HepG2 (cell line): ENCODE results near the gene USP32. TPM values are rescaled to one million over a fixed set of nuclear protein-coding genes. Genes with fewer than 3 reads are reported as not detected.

Experiments
- ATAC-seq: fragments of 200-7000 bp; cut with Tn5 transposase; 3 replicates; pipeline ENCODE4 v1.9.1; 2020; ENCODE audit warnings: mild to moderate bottlenecking, moderate library complexity
- BruUV-seq: library from RNA; stranded (reverse); fragments of 400-500 nt; replicated peaks from 2 replicates; lab custom pipeline; 2021; lab: Mats Ljungman, UMichigan
- CTCF ChIA-PET: fragments of 300-600 bp; formaldehyde crosslinking; extraction: SDS; loops from one replicate; lab custom pipeline; 2021; ENCODE audit warnings: low total read pairs, inconsistent platforms, low intra/inter-chr PET ratio; lab: Yijun Ruan, JAX
- POLR2A ChIA-PET: fragments of 350-600 bp; sonication (Branson Sonifier 250); formaldehyde crosslinking; loops from one replicate; lab custom pipeline; 2020; ENCODE audit warnings: antibody characterized with exemption, inconsistent platforms; lab: Yijun Ruan, JAX
- DNase-seq: peaks from one replicate; pipeline ENCODE4 v3.0.0-alpha.2; 2015; ENCODE audit warnings: low spot score
- FAIRE-seq: peaks from 3 replicates; lab custom pipeline; 2011; peaks lifted over from hg19 to GRCh38; lab: Jason Lieb, UNC
- H2AFZ ChIP-seq: one replicate; pipeline ENCODE4 v1.6.1; 2011; ENCODE audit warnings: low read length, inconsistent platforms
- H3K27ac ChIP-seq: fragments of 300-600 bp; 3 replicates; pipeline ENCODE4 v1.8.0; 2011; ENCODE audit warnings: mixed run types, mild to moderate bottlenecking, mixed read lengths, low read length, inconsistent platforms; ENCODE audit not compliant: insufficient read depth; ENCODE audit errors: extremely low read length
- H3K27me3 ChIP-seq, 2 experiments: fragments of 200-600 bp in 1 of 2; 2 replicates in 1 of 2; 3 replicates in 1 of 2; pipeline versions ENCODE4 v1.6.0 to v1.8.0; 2011; ENCODE audit warnings: low read length in 2 of 2, mild to moderate bottlenecking in 2 of 2, moderate library complexity in 2 of 2, inconsistent platforms in 1 of 2; ENCODE audit not compliant: insufficient read depth in 2 of 2, control insufficient read depth in 1 of 2
- H3K36me3 ChIP-seq, 2 experiments: fragments of 200-600 bp in 1 of 2; replicated peaks in 1 of 2; 2 replicates in 1 of 2; 3 replicates in 1 of 2; pipeline versions ENCODE4 v1.5.1 to v1.8.0; 2011; ENCODE audit warnings: low read length in 2 of 2, inconsistent platforms in 1 of 2; ENCODE audit not compliant: insufficient read depth in 2 of 2, control insufficient read depth in 1 of 2
- H3K4me1 ChIP-seq: 2 replicates; pipeline ENCODE4 v1.5.1; 2012; ENCODE audit warnings: low read length, inconsistent platforms; ENCODE audit not compliant: insufficient read depth
- H3K4me2 ChIP-seq: 2 replicates; pipeline ENCODE4 v1.6.0; 2011; ENCODE audit warnings: low read depth, low read length, inconsistent platforms
- H3K4me3 ChIP-seq, 3 experiments: fragments of 200-600 bp in 1 of 3; sonication (generic), shearing (Covaris generic) in 1 of 3; replicated peaks in 1 of 3; 2 replicates each; pipeline ENCODE4 v1.5.1; 2011 to 2016; ENCODE audit warnings: low read length in 3 of 3, inconsistent platforms in 2 of 3, low read depth in 2 of 3, mild to moderate bottlenecking in 2 of 3, control low read depth in 1 of 3, mixed read lengths in 1 of 3; ENCODE audit not compliant: insufficient read depth in 1 of 3
- H3K79me2 ChIP-seq: one replicate; pipeline ENCODE4 v1.6.1; 2011; ENCODE audit warnings: low read length, inconsistent platforms; ENCODE audit not compliant: insufficient read depth
- H3K9ac ChIP-seq: 2 replicates; pipeline ENCODE4 v1.6.0; 2011; ENCODE audit warnings: mild to moderate bottlenecking, low read depth, low read length, inconsistent platforms; ENCODE audit not compliant: insufficient read depth
- H3K9me3 ChIP-seq: 2 replicates; pipeline ENCODE4 v1.5.1; 2012; ENCODE audit warnings: mild to moderate bottlenecking, low read length
- H4K20me1 ChIP-seq: 2 replicates; pipeline ENCODE4 v1.6.0; 2011; ENCODE audit warnings: inconsistent platforms, mild to moderate bottlenecking, low read length, moderate library complexity; ENCODE audit not compliant: insufficient read depth
- AGO2 ChIP-seq: fragments of 200-400 bp; formaldehyde crosslinking; optimal IDR thresholded peaks from 2 replicates; pipeline ENCODE3; 2017; ENCODE audit warnings: mild to moderate bottlenecking, low read depth, low read length, moderate library complexity
- NRL ChIP-seq: sonication (generic); formaldehyde crosslinking; IDR thresholded peaks from 2 replicates; pipeline ENCODE4 v1.5.0; 2020; ENCODE audit warnings: missing genetic modification reagents, mild to moderate bottlenecking, moderate library complexity, borderline replicate concordance
- PHF8 ChIP-seq: sonication (generic); formaldehyde crosslinking; IDR thresholded peaks from 2 replicates; pipeline ENCODE4 v1.5.0; 2020; ENCODE audit warnings: missing genetic modification reagents
- PTBP1 ChIP-seq: fragments of 200-400 bp; formaldehyde crosslinking; IDR thresholded peaks from 2 replicates; pipeline ENCODE4 v1.6.1; 2018; ENCODE audit warnings: low read length, low read depth; ENCODE audit not compliant: poor library complexity, severe bottlenecking
- RBM39 ChIP-seq: fragments of 200-400 bp; formaldehyde crosslinking; IDR thresholded peaks from one replicate; pipeline ENCODE4 v1.6.1; 2018; ENCODE audit warnings: antibody characterized with exemption, mild to moderate bottlenecking, low read depth, low read length; ENCODE audit not compliant: poor library complexity, severe bottlenecking
- SMYD3 ChIP-seq: sonication (generic); formaldehyde crosslinking; IDR thresholded peaks from 2 replicates; pipeline ENCODE4 v1.8.1; 2023; ENCODE audit warnings: mild to moderate bottlenecking, missing genetic modification reagents
- TSC22D2 ChIP-seq: sonication (generic); formaldehyde crosslinking; IDR thresholded peaks from 2 replicates; pipeline ENCODE4 v1.5.1; 2020; ENCODE audit warnings: missing genetic modification reagents, mild to moderate bottlenecking, borderline replicate concordance
- ZNF550 ChIP-seq: sonication (generic); formaldehyde crosslinking; IDR thresholded peaks from 2 replicates; pipeline ENCODE4 v1.4.0; 2020; ENCODE audit warnings: mild to moderate bottlenecking, missing genetic modification reagents, borderline replicate concordance
- ZNF619 ChIP-seq: sonication (generic); formaldehyde crosslinking; IDR thresholded peaks from 2 replicates; pipeline ENCODE4 v1.4.0; 2020; ENCODE audit warnings: mild to moderate bottlenecking, missing genetic modification reagents
- WGBS: methylation state at CpG from one replicate; pipeline ENCODE4 v1.1.6; 2017; ENCODE audit warnings: low lambda C conversion rate; 5-methylcytosine and 5-hydroxymethylcytosine counted together
- in situ Hi-C: cut with HindIII; loops from 2 replicates; pipeline ENCODE4 v1.10.0; 2017; ENCODE audit warnings: low pct_unique_long_range_greater_than_20kb; ENCODE audit not compliant: extremely low pct_ligation_motif_present
- intact Hi-C: fragments of 100-400 bp; cut with micrococcal nuclease; formaldehyde crosslinking; loops from one replicate; pipeline ENCODE4 v1.10.0; 2022; ENCODE audit not compliant: unreplicated experiment
- polyA plus RNA-seq, 8 experiments: library from polyadenylated mRNA; depleted of rRNA in 3 of 8; stranded (reverse) in 7 of 8; unstranded in 1 of 8; fragments of >200 nt; fragmentation: Illumina TruSeq in 4 of 8; extraction: Trizol in 4 of 8; gene quantifications; 2 replicates each; pipeline versions ENCODE4 v1.2.1 to v1.2.3, GENCODE V29; 2011 to 2016; ENCODE audit warnings: low read depth in 4 of 8, missing spikeins in 1 of 8, mixed read lengths in 1 of 8; ENCODE audit not compliant: insufficient read depth in 1 of 8
- total RNA-seq, 5 experiments: library from RNA; depleted of rRNA; stranded (reverse); fragments of >200 nt; fragmentation: Illumina TruSeq; extraction: Trizol; gene quantifications; 2 replicates each; pipeline ENCODE4 v1.2.3, GENCODE V29; 2016; ENCODE audit warnings: low read depth in 1 of 5
- TF ChIP-seq, protein P1 (sequence below): sonication (generic); formaldehyde crosslinking; IDR thresholded peaks from 2 replicates; pipeline ENCODE4 v1.8.0; 2023; ENCODE audit warnings: mild to moderate bottlenecking, missing genetic modification reagents

The USP32 gene
- total and polyA plus RNA-seq, 2 of the 13 experiments (the other 11 are each of a cell fraction or from before 2014, with no cell fraction given) = 24.9 to 39.9 TPM

DNA sequence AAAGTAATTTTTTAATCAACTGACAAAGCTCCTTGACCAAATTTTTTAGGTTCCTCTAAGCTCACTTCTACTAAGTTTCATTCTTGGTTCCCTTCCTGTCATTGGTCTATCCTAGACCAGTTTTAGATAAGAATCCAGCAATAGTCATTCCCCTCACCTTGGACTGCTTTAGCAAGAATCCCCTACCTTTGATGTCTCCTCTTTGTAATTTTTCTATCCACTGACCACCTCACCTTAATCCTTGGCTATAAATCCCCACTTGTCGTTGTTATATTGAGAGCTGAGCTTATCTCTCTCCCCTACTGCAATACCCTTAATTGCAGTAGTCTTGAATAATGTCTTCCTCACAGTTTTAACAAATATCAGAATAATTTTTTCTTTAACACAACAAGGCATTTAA is 107.2 kb downstream of the USP32 start (continued):
- TF ChIP-seq ZNF550 (CRISPR knock-in tag) = no peak
- TF ChIP-seq RBM39 = no peak

DNA sequence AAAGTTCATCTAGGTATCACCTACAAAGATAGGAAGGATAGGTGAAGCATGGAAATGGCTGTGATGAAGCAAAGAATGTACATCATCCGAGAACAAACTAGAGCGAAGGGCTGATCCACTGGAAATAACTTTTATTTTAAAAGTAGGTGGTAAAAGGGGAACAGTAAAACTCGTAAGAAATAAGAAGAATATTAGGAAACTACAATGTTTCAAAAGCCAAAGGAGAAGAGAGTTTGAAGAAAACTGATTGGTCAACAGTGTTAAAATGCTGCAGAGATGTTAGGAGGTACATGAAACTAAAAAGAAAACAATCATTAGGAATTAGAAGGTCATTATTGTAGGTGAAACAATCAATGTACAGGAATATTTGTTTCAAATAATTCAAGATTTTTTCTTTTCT is 108.1 kb downstream of the USP32 start:
- H3K36me3 ChIP-seq = peaks cover 0 to 23% of the 10 kb centered on the region in 2 experiments; a peak in 2 of 5 replicates
- no peak overlapping the region for H2AFZ ChIP-seq
- DNase-seq (no peak), FAIRE-seq (no peak), ATAC-seq (no peak)
- no peak overlapping the region for H3K27ac ChIP-seq
- in situ Hi-C loops = no loop called here
- H3K27me3 ChIP-seq = no peaks in the 10 kb centered on the region
- no peaks in the 10 kb centered on the region for H3K79me2 ChIP-seq
- no TSS peak for BruUV-seq
- no peaks in the 10 kb centered on the region for H3K9me3 ChIP-seq
- H4K20me1 ChIP-seq = no peaks in the 10 kb centered on the region
- 98% methylated on average over 3 of the region's 3 CpGs for WGBS
- TF ChIP-seq PTBP1 (no peak), PHF8 (CRISPR knock-in tag) (no peak), SMYD3 (CRISPR knock-in tag) (no peak), ZNF619 (CRISPR knock-in tag) (no peak), NRL (CRISPR knock-in tag) (no peak), AGO2 (no peak), TSC22D2 (CRISPR knock-in tag) (no peak)
- TF ChIP-seq, protein P1, sequence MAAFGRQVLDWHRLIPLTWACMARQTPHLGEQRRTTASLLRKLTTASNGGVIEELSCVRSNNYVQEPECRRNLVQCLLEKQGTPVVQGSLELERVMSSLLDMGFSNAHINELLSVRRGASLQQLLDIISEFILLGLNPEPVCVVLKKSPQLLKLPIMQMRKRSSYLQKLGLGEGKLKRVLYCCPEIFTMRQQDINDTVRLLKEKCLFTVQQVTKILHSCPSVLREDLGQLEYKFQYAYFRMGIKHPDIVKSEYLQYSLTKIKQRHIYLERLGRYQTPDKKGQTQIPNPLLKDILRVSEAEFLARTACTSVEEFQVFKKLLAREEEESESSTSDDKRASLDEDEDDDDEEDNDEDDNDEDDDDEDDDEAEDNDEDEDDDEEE = no peak
- H3K9ac ChIP-seq = no peak overlapping the region
- H3K4me1 ChIP-seq = no peaks in the 10 kb centered on the region
- intact Hi-C loops = no loop called here
- H3K4me3 ChIP-seq = no peak overlapping the region
- H3K4me2 ChIP-seq = no peak overlapping the region
- CTCF ChIA-PET = no interaction called here
- POLR2A ChIA-PET = no interaction called here
